ENCODE data around the gene C19orf38.

DNA sequence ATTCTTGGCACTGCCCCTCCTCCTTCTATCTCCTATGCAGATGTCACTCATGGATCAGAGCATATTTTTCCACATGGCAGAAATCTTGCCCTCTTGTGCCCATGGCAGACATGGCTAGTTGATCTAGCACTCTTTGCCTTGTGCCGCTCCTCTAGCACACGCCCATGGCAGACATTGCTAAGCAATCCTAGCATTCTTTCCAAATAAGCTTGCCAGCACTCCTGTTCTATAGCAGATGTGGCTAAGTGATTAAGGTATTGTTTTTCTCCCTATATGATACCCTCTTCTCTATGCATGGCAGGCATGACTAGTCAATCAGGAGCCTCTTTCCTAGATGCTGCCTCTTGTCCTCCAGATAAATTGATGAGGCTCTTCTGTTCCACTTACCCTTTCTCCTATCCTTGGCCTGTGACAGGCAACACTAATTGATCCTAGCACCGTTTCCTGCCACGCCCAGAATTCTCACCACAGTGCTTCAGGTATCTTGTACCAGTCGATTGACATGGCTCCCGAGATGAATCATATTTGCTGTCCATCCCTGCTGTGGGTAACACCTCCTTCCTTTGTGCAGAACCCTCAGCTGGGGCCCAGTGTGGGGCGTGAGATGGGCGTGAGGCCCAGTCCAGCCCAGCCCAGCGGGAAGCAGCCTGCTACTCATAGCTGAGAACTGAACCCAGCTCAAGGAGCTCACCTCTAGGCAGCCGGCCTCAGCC, 39.1 kb upstream of the C19orf38 start:
- TF ChIP-seq POLR2A (IDR thresholded peaks at IDR 0.05; ENCODE audit: low read length) (no peak), GATA1 (IDR thresholded peaks at IDR 0.05; ENCODE audit: low read depth, low read length) (no peak)
